Stimulated activated CD4-positive, alpha-beta T cell treated with anti-CD3 and anti-CD28 coated beads, Interleukin-2, amount 100 ng/mL, for 4 hours (primary cell): Measurements from ENCODE around the gene RBM44.
"Not testable (repeated sequence)": the region's sequence is repeated elsewhere in the genome, so short reads cannot be mapped to it uniquely, and the experiment has no call there.

ENCODE experiments used
- DNase-seq: peaks from one replicate; pipeline ENCODE4 v3.0.0-alpha.2; 2020; ENCODE audit warnings: low read depth

RBM44 gene

DNA sequence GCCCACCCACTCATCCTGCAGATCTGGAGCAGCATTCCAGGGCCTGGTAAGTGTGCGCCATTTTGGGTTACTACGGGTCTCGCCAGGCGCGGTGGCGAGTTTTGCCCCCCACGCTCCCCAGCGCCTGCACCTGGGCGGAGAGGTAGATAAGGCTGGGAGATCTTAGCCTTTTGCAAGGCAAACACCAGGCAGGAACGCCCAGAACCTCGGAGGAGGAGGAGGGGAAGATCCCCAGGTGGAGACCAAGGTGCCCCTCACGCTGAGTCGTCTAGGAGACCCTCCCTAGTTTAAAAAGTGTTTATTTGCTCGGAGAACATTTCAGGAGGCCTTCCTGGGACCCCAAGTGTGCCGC, 60.5 kb downstream of the RBM44 start:
- DNase-seq: no peak

GRCh38 chr2:237859533-237860272, 61.1 kb downstream of the RBM44 start, which contains the start of gene RAMP1:
Gene RAMP1 (plus strand): TSS chr2:237859623. CDS start chr2:237859676, 53 bp downstream.
- no peak for DNase-seq

DNA sequence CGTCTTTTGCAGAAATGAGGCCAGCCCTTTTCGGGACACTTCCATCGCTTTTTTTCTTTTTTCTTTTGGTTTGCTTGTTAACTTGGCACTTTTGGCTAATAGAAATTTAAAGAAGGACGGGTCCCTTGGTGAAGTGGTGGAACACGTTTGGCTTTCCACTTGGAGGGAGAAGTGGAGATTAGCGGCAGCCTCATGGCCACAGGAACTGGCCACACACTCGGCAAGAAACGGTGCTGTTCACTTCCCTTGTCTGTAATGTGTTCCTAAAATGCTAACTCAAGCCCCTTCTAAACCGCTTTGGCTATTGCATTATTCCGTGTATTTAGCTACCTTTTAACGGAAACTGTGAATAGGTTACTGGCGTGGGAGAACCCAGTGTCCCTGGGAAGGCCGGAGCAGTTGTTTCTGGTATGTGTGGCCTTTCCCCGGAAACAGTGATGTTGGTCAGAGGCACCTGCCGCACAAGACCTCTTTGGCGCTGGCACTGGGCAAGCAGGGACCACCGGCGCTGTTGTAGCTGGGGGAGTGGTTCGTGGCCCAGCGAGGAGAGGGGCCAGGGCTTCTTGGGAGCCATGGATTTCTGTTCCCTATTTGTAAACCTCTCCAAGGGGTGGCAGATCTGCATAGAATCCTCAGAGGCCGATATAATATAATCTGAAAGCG, 61.8 kb downstream of the RBM44 start:
- no peak for DNase-seq

- DNase-seq: no peak
Measured at GRCh38 chr2:237861875-237862527, 63.4 kb downstream of the RBM44 start.

DNA sequence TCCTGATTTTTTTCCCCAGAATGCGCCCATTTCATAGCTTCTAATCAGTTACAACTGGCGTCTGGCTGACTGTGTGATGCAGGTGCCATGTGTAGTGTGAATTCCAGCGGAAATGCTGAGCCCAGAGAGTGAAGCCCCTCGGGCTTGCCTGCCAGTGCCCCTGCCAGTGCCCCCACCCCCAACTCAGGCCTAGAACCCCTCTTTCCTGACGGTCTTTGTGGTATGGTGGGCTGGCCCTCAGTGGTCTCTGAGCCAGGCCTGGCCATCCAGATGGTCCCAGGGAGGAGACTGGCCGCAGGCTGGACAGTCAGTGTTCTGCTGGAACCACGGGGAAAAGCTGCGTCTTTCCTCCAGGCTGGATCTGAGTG, 63.9 kb downstream of the RBM44 start:
- DNase-seq: no peak

DNA sequence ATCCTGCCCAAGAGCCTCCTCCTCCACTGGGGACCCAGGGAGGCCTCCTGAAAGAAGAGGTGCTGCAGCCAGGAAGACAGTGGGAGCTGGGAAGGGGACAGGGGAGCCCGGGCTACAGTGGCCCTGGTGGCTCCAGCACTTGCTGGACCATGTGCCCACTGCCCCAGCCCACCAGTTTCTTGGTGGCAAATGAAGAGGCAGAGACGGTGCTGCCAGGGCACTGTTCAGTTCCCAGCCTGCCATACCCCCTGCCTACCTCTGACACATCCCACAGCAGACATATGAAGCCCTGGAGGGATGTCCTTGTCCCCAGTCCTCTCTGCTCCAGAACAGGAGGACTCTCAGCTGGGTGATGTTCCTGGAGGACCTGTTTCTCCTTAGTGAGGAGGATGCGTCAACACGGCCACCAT, 64.5 kb downstream of the RBM44 start:
- no peak for DNase-seq

DNA sequence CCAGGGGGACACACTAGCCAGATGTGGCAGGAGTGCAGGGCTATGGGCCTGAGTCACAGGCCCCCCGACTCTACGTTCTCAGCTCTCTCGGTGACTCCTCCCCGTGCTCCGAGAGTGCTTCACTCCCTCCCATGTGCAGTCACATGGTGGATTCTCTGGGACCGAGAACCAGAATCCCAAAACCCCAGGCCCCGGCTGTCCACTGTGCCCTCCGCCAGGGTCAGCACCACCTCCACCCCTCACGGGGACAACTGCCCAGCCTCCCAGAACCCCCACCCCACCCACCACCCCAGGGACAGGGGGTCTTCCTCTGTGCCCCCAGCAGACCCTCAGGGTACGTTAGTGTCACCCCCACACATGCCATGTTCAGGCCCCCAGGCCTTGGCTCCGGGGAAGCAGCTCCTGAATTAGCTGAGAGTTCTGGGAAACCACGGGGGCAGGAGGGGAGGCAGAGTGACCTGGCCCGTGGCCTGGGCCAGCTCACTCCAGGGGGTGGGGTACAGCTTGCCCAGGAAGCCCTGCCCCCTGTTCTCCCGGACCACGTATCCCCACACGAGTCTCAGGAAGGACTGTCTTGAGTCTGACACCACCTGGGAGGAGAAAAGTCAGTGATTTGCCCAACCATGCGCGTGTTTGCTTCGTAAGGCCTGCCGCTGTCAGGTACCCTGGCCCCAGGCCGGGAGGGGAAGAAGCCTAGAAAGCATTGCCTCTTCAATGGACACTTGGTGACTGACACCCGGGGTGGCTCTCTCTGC, 65.3 kb downstream of the RBM44 start:
- DNase-seq: no peak

- no peak for DNase-seq
Measured at GRCh38 chr2:237864444-237864931, 65.9 kb downstream of the RBM44 start.

GRCh38 chr2:237864940-237865622, 66.5 kb downstream of the RBM44 start:
- DNase-seq: no peak

DNA sequence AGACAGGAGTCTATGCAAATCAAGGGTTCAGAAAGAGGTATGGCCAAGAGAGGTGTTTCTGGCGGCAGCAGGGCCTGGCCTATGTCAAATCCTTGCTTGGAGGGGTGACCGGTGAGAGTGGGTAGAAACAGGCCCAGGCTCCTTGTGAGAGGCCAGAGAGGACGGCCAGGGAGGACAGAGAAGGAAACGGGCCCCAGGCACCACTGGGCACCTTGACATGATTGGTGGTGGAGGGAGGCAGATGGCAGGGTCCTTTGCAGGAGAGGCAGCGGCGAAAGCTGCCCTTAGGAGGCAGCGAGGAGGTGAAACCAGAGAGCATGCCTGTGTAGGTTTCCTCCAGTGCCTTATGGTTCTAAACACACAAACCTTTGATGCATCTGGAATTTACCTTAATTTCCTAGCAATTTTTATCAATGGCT, 67.1 kb downstream of the RBM44 start:
- DNase-seq: no peak

DNA sequence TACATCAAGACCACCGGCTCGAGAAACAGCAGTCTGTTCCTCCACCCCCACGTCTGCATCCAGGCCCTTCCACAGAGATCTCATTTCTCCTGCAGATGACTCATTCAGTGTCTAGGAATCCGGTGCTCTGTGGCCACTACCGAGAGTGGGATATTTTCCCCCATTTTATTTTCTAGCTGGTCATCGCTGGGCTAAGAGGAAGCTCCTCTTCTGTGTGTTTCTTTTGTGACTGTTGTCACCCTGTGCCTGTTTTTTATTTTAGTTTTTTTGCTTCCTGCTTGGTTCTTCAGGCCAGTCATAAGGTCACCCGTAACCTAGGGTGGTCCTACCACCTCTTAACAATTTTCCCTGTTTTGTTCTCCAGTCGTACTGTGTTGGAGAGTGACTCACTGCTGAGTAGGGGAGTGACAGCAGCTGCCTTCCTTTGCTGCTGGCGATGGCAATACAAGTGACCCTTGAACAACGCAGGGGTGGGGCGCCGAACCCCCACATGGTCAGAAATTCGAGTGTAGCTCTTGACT, 67.6 kb downstream of the RBM44 start:
- DNase-seq: no peak

DNA sequence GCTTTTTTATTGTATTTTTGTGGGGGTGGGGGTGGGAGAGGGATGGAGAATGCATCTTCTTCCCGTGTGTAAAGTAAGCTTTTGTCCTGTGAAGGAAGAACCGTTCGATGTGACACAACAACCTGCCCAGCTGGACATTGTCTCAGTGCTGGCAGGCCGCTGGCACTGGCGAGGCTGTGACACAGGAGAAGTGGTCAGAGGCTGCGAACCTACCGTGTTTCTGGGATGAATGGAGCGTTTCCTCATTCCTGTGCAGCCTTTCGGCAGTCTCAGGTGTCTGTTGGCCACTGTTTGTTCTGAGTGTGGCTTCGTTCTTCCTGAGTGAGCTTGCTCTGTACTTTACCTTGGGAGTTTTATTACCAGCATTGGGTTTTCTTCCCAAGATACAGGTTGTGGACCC, 68.9 kb downstream of the RBM44 start:
- no peak for DNase-seq

GRCh38 chr2:237868074-237868473, 69.5 kb downstream of the RBM44 start:
- DNase-seq: not testable (repeated sequence)

GRCh38 chr2:237868631-237869342, 70.2 kb downstream of the RBM44 start:
- no peak for DNase-seq

- no peak for DNase-seq
Measured at GRCh38 chr2:237869343-237870102, 70.9 kb downstream of the RBM44 start.

DNA sequence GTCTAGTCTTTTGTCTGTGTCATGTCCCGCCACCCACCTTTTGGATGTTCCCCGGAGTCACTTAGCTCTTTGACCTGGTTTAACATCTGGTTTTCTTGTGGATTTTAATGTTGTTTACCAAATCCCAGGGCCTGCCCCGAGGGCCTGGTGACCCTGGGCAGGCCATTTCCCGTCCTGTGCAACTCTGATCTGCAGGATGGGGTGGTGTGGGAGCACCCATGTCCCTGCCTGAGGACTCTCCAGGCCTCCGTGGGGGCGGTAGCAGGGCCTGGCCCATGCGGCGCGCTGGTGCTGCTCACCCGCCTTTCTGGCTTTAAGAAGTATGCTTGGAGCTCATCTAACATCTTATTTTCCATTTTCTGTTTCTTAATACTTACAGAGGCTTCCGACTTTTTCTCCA, 71.5 kb downstream of the RBM44 start:
- DNase-seq: no peak

- DNase-seq: no peak
Measured at GRCh38 chr2:237870754-237871651, 72.4 kb downstream of the RBM44 start.

DNA sequence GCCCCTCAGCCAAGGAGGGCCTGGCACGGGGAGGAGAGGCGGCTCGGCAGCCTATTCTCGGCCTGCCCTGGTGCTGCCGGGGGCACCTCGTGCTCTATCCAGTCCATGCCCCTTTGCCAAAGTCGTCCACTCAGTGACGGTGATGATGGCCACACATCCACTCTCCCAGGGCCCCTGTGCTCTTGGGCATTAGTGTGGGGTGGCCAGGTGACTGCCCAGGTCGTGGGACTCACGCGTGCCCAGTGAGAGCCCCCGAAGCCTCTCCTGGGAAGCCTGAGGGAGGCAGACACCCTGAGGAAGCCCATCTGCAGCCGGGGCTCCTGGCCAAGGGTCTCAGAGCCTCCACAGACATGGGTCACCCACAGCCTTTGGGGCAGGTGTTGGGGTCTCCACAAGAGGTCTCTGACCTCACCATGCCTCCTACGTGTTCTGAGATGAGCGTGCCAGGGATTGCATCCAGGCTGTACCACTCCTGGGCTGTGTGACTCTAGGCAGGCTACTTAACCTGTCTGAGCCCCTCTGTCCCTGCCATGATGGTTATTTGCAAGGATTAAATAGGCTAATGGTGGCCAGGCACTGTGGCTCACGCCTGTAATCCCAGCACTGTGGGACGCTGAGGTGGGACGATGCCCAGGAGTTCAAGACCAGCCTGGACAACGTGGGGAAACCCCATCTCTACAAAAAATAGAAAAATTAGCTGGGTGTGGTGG, 73.8 kb downstream of the RBM44 start:
- DNase-seq: no peak
